ENCODE measurements around the gene NTM. TPM values are rescaled to one million over a fixed set of nuclear protein-coding genes. Genes with fewer than 3 reads are reported as not detected.
"Not testable (repeated sequence)": the region's sequence is repeated elsewhere in the genome, so short reads cannot be mapped to it uniquely, and the experiment has no call there.

Gene NTM
- total RNA-seq, 1 donor from 2014 or later = 92.1 TPM

GRCh38 chr11:131418189-131418588, 47.8 kb downstream of the NTM start:
- Mint-ChIP-seq H3K27me3 (ENCODE audit: low read depth) (peaks cover 11% of the 10 kb centered on the region), H3K4me1 (ENCODE audit: low read depth) (peaks cover 5% of the 10 kb centered on the region)

GRCh38 chr11:131421066-131421855, 50.8 kb downstream of the NTM start:
- TF ChIP-seq, protein P1, sequence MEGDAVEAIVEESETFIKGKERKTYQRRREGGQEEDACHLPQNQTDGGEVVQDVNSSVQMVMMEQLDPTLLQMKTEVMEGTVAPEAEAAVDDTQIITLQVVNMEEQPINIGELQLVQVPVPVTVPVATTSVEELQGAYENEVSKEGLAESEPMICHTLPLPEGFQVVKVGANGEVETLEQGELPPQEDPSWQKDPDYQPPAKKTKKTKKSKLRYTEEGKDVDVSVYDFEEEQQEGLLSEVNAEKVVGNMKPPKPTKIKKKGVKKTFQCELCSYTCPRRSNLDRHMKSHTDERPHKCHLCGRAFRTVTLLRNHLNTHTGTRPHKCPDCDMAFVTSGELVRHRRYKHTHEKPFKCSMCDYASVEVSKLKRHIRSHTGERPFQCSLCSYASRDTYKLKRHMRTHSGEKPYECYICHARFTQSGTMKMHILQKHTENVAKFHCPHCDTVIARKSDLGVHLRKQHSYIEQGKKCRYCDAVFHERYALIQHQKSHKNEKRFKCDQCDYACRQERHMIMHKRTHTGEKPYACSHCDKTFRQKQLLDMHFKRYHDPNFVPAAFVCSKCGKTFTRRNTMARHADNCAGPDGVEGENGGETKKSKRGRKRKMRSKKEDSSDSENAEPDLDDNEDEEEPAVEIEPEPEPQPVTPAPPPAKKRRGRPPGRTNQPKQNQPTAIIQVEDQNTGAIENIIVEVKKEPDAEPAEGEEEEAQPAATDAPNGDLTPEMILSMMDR (IDR thresholded peaks at IDR 0.05) = no peak
- Mint-ChIP-seq H3K27ac (ENCODE audit: unreplicated experiment) (no peak overlapping the region), H3K27me3 (ENCODE audit: low read depth) (peaks cover 7% of the 10 kb centered on the region), H3K36me3 (ENCODE audit: low read depth) (peaks cover 3% of the 10 kb centered on the region), H3K9me3 (ENCODE audit: low read depth) (no peaks in the 10 kb centered on the region), H3K4me1 (ENCODE audit: low read depth) (peaks cover 5% of the 10 kb centered on the region), H3K4me3 (ENCODE audit: unreplicated experiment) (no peak overlapping the region)
- no peak for DNase-seq (ENCODE audit: low spot score)

More at GRCh38 chr11:131418189-131418588, 47.8 kb downstream of the NTM start:
- H3K27ac Mint-ChIP-seq (ENCODE audit: unreplicated experiment) = no peak overlapping the region
- no peak overlapping the region for H3K4me3 Mint-ChIP-seq (ENCODE audit: unreplicated experiment)
- no peaks in the 10 kb centered on the region for H3K9me3 Mint-ChIP-seq (ENCODE audit: low read depth)
- no peak for DNase-seq (ENCODE audit: low spot score)
- TF ChIP-seq, protein P1 (IDR thresholded peaks at IDR 0.05) = no peak
- H3K36me3 Mint-ChIP-seq (ENCODE audit: low read depth) = peaks cover 3% of the 10 kb centered on the region

- Mint-ChIP-seq H3K4me3 (ENCODE audit: unreplicated experiment) (no peak overlapping the region), H3K27ac (ENCODE audit: unreplicated experiment) (no peak overlapping the region), H3K9me3 (ENCODE audit: low read depth) (no peaks in the 10 kb centered on the region), H3K4me1 (ENCODE audit: low read depth) (peaks cover 5% of the 10 kb centered on the region), H3K36me3 (ENCODE audit: low read depth) (peaks cover 3% of the 10 kb centered on the region), H3K27me3 (ENCODE audit: low read depth) (peaks cover 11% of the 10 kb centered on the region)
- TF ChIP-seq, protein P1 (IDR thresholded peaks at IDR 0.05) = no peak
- DNase-seq (ENCODE audit: low spot score) = no peak
Observed at GRCh38 chr11:131422029-131422428, 51.6 kb downstream of the NTM start.

GRCh38 chr11:131422496-131422895, 52.1 kb downstream of the NTM start:
- Mint-ChIP-seq H3K27me3 (ENCODE audit: low read depth) (peaks cover 12% of the 10 kb centered on the region), H3K36me3 (ENCODE audit: low read depth) (peaks cover 3% of the 10 kb centered on the region), H3K27ac (ENCODE audit: unreplicated experiment) (no peak overlapping the region), H3K9me3 (ENCODE audit: low read depth) (no peaks in the 10 kb centered on the region), H3K4me3 (ENCODE audit: unreplicated experiment) (no peak overlapping the region), H3K4me1 (ENCODE audit: low read depth) (peaks cover 5% of the 10 kb centered on the region)
- TF ChIP-seq, protein P1 (IDR thresholded peaks at IDR 0.05) = no peak
- DNase-seq (ENCODE audit: low spot score) = no peak

- H3K9me3 Mint-ChIP-seq (ENCODE audit: low read depth) = peaks cover 8% of the 10 kb centered on the region
- DNase-seq (ENCODE audit: low spot score) = no peak
- no peak overlapping the region for H3K27ac Mint-ChIP-seq (ENCODE audit: unreplicated experiment)
- TF ChIP-seq, protein P1 (IDR thresholded peaks at IDR 0.05) = no peak
- peaks cover 3% of the 10 kb centered on the region for H3K36me3 Mint-ChIP-seq (ENCODE audit: low read depth)
- H3K4me3 Mint-ChIP-seq (ENCODE audit: unreplicated experiment) = no peak overlapping the region
- H3K4me1 Mint-ChIP-seq (ENCODE audit: low read depth) = peaks cover 5% of the 10 kb centered on the region
- H3K27me3 Mint-ChIP-seq (ENCODE audit: low read depth) = peaks cover 13% of the 10 kb centered on the region
Observed at GRCh38 chr11:131423688-131424087, 53.3 kb downstream of the NTM start.

GRCh38 chr11:131424257-131424876, 54.0 kb downstream of the NTM start:
- H3K36me3 Mint-ChIP-seq (ENCODE audit: low read depth); H3K27ac Mint-ChIP-seq (ENCODE audit: unreplicated experiment); H3K27me3 Mint-ChIP-seq (ENCODE audit: low read depth); DNase-seq (ENCODE audit: low spot score); H3K4me3 Mint-ChIP-seq (ENCODE audit: unreplicated experiment); H3K9me3 Mint-ChIP-seq (ENCODE audit: low read depth); H3K4me1 Mint-ChIP-seq (ENCODE audit: low read depth): not testable (repeated sequence)
